ENCODE measurements around the gene RXFP3.
A peak's percentile ranks its signal among the peaks of the same experiment; 100 is the strongest.

Gene RXFP3

DNA sequence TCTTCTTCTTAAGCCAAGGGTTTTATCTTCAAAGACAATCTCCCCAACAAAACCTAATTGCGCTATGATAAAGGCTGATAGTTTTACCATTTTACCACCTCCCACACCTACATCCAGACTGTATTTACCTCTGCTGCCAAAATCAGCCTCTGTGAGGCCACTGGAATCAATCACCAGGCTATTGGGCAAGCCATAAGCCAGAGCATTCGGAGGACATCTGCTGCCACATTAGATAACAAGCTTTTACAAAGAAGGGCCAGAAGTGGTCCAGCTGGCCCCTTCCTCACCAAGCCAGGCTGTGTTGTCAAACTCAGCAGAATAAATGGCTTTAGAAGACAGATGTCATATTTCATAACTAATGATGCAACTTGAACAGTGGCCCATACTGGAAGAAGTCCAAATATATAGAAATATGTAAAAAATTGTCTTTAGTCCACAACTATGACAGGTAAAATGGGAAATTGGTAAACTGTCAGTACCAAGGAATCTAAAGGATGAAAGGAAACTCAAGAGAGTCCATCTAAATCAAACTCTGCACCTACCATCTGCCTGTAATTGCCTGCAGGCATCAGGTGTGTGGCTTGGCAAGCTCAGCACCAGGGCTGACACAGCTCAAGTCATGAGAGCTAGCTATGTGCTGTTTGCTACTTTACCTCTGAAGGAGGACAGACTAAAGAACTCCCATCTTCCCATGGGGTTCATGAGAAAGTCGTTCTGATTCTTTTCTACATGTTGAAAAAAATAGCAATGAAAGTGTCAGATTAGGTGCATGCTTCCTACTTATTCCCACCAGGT, 32.2 kb downstream of the RXFP3 start:
- H3K4me3 ChIP-seq (ENCODE audit: low read length): no peak overlapping the region
- TF ChIP-seq, protein P1, sequence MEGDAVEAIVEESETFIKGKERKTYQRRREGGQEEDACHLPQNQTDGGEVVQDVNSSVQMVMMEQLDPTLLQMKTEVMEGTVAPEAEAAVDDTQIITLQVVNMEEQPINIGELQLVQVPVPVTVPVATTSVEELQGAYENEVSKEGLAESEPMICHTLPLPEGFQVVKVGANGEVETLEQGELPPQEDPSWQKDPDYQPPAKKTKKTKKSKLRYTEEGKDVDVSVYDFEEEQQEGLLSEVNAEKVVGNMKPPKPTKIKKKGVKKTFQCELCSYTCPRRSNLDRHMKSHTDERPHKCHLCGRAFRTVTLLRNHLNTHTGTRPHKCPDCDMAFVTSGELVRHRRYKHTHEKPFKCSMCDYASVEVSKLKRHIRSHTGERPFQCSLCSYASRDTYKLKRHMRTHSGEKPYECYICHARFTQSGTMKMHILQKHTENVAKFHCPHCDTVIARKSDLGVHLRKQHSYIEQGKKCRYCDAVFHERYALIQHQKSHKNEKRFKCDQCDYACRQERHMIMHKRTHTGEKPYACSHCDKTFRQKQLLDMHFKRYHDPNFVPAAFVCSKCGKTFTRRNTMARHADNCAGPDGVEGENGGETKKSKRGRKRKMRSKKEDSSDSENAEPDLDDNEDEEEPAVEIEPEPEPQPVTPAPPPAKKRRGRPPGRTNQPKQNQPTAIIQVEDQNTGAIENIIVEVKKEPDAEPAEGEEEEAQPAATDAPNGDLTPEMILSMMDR (IDR thresholded peaks at IDR 0.05; ENCODE audit: insufficient read depth, low read depth, low read length, missing control alignments): no peak
- DNase-seq (ENCODE audit: low read depth): peak; percentile 51

DNA sequence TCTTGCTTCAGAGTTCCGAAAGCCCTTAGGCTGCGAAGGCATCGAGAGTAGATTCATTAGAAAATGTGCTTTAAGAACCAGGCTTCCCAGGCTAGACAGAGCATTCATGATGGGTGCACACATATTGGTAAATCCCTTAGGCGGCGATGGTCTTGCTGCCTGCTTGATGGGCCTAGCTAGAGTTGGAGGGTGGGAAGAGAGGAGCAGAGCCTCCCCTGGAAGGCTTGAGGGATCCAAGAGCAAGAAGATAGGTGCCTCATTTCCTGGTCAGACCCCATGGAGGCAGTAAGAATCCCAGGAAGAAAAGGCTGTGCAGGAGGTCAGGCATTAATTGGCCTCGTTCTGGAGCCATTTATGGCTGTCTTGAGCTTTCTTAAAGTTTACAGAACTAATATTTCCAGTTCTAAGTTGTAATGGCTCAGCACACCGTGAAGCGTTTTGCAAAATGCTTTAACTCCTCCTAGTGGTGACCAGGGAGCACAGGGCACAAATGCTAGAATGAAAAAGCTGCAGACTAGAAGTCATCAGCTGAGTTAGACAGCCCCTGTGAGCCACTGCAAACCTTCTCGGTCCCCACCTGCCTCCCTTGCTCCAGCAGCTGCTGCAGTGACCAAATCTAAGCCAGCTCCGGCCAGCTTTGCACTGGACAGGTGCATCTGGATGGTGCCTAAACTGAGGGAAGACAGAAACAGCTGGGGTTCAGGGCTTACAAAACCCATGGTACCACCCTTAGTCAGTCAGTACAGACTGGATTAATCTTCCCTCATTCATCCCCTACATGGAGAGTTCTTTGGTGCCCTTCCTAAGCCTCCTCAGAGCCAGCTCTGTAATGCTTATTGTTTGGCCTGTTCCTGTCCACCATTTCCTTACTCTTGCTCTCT, 33.6 kb downstream of the RXFP3 start:
- TF ChIP-seq, protein P1 (IDR thresholded peaks at IDR 0.05; ENCODE audit: insufficient read depth, low read depth, low read length, missing control alignments): peak; percentile 74
- H3K4me3 ChIP-seq (ENCODE audit: low read length): no peak overlapping the region
- peak; percentile 50 for DNase-seq (ENCODE audit: low read depth)

DNA sequence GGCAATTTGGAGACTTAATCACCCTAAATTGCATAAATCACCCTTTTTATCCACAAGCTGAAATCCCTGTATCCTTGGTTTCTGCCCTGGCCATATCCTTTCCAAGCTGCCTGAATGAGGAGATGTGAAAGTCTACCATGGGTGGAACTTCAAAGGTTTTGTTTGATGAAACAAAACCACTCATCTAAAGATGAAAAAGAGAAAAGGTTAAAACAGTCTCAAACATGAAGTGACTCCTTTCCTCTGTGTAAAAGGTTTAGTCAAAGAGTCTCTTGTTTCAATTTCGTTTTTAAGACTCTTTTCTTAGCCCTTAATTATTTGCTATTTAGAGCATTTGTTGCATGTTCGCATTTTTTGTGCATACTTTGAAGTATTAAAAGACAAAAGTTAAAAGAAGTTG, 37.1 kb downstream of the RXFP3 start:
- TF ChIP-seq, protein P1 (IDR thresholded peaks at IDR 0.05; ENCODE audit: insufficient read depth, low read depth, low read length, missing control alignments): no peak
- no peak for DNase-seq (ENCODE audit: low read depth)
- no peak overlapping the region for H3K4me3 ChIP-seq (ENCODE audit: low read length)

DNA sequence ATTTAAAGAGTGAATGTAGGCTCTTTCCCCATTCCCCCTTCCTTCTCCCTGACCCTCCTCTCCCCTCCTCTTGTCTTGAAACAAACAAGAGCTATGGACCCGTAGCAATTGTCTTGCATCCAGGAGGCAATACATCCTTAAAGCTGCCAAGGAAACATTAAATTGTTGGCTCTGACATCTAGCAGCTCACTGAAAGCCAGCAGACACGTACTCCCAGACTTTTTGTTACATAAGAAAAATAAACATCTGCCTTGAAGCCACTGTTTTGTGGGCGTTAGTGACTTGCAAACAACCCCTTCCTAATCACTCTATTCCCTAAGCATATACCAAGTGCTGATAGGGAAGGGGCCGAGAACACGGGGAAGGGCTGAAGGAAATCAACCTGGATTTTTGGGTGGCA, 39.7 kb downstream of the RXFP3 start:
- no peak overlapping the region for H3K4me3 ChIP-seq (ENCODE audit: low read length)
- DNase-seq (ENCODE audit: low read depth): no peak
- TF ChIP-seq, protein P1 (IDR thresholded peaks at IDR 0.05; ENCODE audit: insufficient read depth, low read depth, low read length, missing control alignments): no peak

DNA sequence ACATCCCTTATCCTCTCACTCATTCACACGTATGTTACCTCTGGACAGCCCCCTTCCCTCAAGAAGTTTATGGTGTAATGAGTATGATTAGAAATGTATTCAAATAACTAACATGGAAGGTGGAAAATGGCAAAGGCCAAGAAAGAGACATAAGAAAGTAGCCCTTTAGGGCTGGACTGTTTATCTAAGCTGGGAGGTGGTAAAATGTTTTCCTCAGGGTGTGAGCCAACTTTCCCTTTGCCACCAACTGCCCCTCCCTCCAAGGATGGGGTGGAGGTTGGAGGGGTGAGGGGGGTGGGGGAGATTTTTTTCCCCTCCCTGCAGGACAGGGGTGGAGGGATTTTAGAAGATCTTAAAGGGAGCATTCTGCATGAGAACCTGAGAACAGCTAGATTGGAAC, 40.1 kb downstream of the RXFP3 start:
- no peak for DNase-seq (ENCODE audit: low read depth)
- TF ChIP-seq, protein P1 (IDR thresholded peaks at IDR 0.05; ENCODE audit: insufficient read depth, low read depth, low read length, missing control alignments): no peak
- no peak overlapping the region for H3K4me3 ChIP-seq (ENCODE audit: low read length)

DNA sequence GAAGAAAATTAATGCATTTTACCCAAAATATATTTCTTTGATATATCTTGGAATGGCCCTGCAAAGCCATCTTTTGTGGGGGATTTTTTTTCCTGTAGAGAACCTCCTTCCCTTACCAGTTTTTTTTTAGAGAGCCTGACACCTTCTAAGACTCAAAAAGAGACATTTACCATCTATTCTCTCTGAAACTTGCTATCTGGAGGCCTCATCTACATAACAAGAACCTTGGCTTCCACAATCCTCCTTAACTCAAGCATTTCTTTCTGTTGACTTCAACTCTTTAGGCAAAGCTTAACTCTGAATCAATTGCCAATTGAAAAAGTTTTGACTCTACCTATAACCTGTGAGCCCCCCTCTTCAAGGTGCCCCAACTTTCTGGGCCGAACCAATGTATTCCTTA, 42.1 kb downstream of the RXFP3 start:
- TF ChIP-seq, protein P1 (IDR thresholded peaks at IDR 0.05; ENCODE audit: insufficient read depth, low read depth, low read length, missing control alignments): no peak
- DNase-seq (ENCODE audit: low read depth): no peak
- no peak overlapping the region for H3K4me3 ChIP-seq (ENCODE audit: low read length)

Measured in epithelial cell of esophagus (primary cell).